Right forelimb (tissue), 1 donor: Measurements from ENCODE around the gene SLC25A40.
"Not testable (repeated sequence)": the region's sequence is repeated elsewhere in the genome, so short reads cannot be mapped to it uniquely, and the experiment has no call there.

Experiments used
- DNase-seq: peaks from one replicate; pipeline ENCODE4 v3.0.0-alpha.2; 2018

SLC25A40 gene

GRCh38 chr7:87876040-87876868, at the start of gene SLC25A40, which contains the start of gene DBF4:
Gene SLC25A40 (minus strand): TSS chr7:87876360. CDS start chr7:87858727, 17,633 bp downstream.
Gene DBF4 (plus strand): TSS chr7:87876493. CDS start chr7:87876733, 240 bp downstream.
- DNase-seq: peak; percentile 95

- not testable (repeated sequence) for DNase-seq
Observed at GRCh38 chr7:87922759-87923395, 46.7 kb upstream of the SLC25A40 start.

- DNase-seq: no peak
Observed at GRCh38 chr7:87920578-87920977, 44.4 kb upstream of the SLC25A40 start.

- DNase-seq: no peak
Observed at GRCh38 chr7:87919875-87920274, 43.7 kb upstream of the SLC25A40 start.

GRCh38 chr7:87918740-87919139, 42.6 kb upstream of the SLC25A40 start:
- no peak for DNase-seq

- no peak for DNase-seq
Observed at GRCh38 chr7:87912121-87912520, 36.0 kb upstream of the SLC25A40 start.

GRCh38 chr7:87908814-87909213, 32.7 kb upstream of the SLC25A40 start:
- DNase-seq: not testable (repeated sequence)

GRCh38 chr7:87907136-87907906, 31.2 kb upstream of the SLC25A40 start:
- not testable (repeated sequence) for DNase-seq

GRCh38 chr7:87899255-87899654, 23.1 kb upstream of the SLC25A40 start:
- no peak for DNase-seq

GRCh38 chr7:87895363-87895762, 19.2 kb upstream of the SLC25A40 start:
- no peak for DNase-seq

- DNase-seq: no peak
Observed at GRCh38 chr7:87886875-87887274, 10.7 kb upstream of the SLC25A40 start.

GRCh38 chr7:87885018-87885417, 8.9 kb upstream of the SLC25A40 start:
- no peak for DNase-seq

- DNase-seq: no peak
Observed at GRCh38 chr7:87882151-87882937, 6.2 kb upstream of the SLC25A40 start.

GRCh38 chr7:87878208-87878735, 2.1 kb upstream of the SLC25A40 start:
- no peak for DNase-seq

- no peak for DNase-seq
Observed at GRCh38 chr7:87877366-87878040, 1.3 kb upstream of the SLC25A40 start.

- peak; percentile 79 for DNase-seq
Observed at GRCh38 chr7:87876869-87877234, 692 bp upstream of the SLC25A40 start.

GRCh38 chr7:87875151-87876039, 765 bp downstream of the SLC25A40 start:
- no peak for DNase-seq

- no peak for DNase-seq
Observed at GRCh38 chr7:87874066-87874465, 2.1 kb downstream of the SLC25A40 start.

- DNase-seq: not testable (repeated sequence)
Observed at GRCh38 chr7:87873328-87873727, 2.8 kb downstream of the SLC25A40 start.

GRCh38 chr7:87872346-87872745, 3.8 kb downstream of the SLC25A40 start:
- DNase-seq: no peak

- DNase-seq: no peak
Observed at GRCh38 chr7:87870471-87870870, 5.7 kb downstream of the SLC25A40 start.
